HG03432 (cell line): ENCODE measurements around the gene DSTYK.

Experiments
- ATAC-seq: cut with Tn5 transposase; IDR thresholded peaks from one replicate; pipeline ENCODE4 v1.9.1; 2021; ENCODE audit warnings: mild to moderate bottlenecking, moderate library complexity; ENCODE audit not compliant: unreplicated experiment

The DSTYK gene

DNA sequence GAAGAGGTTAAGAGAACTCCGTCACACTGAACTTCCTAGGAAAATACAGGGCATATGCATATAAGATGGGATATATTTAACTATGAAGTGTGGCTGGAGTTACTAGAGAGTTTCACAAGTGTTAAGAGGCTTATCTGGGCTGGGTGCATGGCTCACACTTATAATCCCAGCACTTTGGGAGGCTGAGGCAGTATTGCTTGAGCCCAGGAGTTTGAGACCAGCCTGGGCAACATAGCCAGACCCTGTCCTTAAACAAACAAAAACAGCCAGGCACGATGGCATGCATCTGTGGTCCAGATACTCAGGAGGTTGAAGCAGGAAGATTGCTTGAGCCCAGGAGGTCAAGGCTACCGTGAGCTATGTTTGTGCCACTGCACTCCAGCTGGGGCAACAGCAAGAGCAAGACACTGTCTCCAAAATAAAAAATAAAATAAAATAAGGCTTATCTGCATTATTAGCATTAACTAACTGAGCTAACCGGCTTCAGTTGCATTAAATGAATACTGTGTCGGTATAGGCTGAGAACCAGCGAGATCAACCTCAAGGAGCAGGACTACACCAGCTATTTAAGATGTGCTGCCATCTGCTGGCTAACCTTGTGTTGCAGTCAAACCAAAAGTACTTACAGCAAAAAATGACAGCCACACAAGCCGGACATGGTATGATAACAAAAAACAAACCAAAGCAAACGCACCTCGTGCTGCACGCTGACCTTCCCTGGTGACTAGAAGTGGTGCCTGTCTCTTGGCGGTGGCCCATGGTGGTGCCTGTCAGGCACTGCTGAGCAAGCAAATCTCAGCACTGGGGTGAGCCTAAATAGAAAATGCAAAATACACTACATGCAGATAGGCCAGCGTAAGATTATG, 70.0 kb downstream of the DSTYK start:
- peak; percentile 54 for ATAC-seq

- no peak for ATAC-seq
Observed at GRCh38 chr1:205140113-205140512, 71.4 kb downstream of the DSTYK start.

DNA sequence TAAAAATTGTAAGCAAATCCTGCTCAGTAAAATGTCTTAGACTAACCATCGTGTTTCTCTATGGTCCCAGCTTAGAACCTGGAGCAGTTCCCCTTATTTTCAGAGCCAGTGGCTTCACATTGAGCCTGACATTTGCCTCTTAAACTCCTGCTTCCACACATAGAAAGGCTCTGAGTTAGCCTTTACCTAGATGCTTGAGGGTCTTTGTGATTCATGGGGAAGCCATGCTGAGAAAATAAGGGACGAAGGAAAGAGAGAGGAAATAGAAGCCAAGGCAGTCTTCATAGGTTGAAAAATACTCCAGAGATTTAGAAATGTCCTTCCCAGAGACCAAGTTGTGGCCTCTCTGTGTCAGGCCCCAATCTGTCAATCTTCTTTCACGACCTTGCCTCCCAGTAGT, 73.6 kb downstream of the DSTYK start:
- no peak for ATAC-seq

DNA sequence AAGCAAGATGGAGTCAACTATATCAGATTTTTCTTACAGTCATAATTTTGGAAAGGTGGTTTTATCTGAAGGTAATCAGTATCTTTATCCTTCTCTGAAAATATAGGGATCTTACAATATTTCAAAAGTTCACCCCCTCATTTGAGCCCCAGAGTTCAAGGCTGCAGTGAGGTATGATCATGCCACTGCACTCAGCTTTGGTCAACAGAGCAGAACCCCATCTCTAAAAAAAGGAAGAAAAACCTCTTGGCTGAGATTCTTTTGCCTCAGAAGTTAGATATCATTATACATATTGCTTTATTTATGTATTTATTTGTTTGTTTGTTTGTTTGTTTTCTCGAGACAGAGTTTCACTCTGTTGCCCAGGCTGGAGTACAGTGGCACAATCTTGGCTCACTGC, 78.2 kb downstream of the DSTYK start:
- no peak for ATAC-seq

DNA sequence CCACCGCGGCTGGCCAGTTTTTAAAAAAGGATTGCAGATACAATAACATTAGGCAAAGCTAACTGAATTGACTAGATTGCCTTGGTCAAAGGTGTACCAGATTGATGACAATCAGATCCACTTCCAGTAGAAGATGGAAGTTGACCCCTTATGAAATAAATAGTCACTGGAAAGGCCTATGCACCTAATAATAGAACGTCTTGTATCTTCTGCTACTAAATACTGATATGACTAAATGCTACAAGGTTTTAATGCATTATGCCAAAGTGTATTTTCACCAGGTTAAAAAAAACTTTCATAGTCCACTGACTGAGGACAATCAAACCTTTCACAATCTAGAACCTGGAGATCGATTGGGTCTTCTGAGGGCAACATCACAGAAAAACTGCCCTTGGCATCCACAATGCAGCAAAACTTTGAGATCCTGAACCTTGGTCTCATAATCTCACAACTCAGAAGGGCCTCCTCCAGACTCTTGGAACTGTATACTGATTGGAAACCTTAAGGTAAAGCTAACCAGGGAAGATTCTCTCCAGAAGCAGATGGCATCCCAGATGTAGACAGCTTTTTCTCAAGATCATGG, 82.0 kb downstream of the DSTYK start:
- ATAC-seq, result no peak

- ATAC-seq, result no peak
Observed at GRCh38 chr1:205128050-205128449, 83.5 kb downstream of the DSTYK start.

GRCh38 chr1:205127646-205128045, 83.9 kb downstream of the DSTYK start:
- no peak for ATAC-seq

GRCh38 chr1:205124726-205125125, 86.8 kb downstream of the DSTYK start:
- ATAC-seq, result no peak

- peak; percentile 14 for ATAC-seq
Observed at GRCh38 chr1:205122489-205122882, 89.0 kb downstream of the DSTYK start.

GRCh38 chr1:205121660-205122488, 89.6 kb downstream of the DSTYK start, which contains the start of gene RBBP5:
Gene RBBP5, minus strand, starts transcription at chr1:205121978. Its CDS starts 105 bp downstream, at chr1:205121873.
- ATAC-seq, result peak; percentile 91

- no peak for ATAC-seq
Observed at GRCh38 chr1:205118752-205119151, 92.8 kb downstream of the DSTYK start.

- ATAC-seq, result no peak
Observed at GRCh38 chr1:205111354-205111753, 100.1 kb downstream of the DSTYK start.

DNA sequence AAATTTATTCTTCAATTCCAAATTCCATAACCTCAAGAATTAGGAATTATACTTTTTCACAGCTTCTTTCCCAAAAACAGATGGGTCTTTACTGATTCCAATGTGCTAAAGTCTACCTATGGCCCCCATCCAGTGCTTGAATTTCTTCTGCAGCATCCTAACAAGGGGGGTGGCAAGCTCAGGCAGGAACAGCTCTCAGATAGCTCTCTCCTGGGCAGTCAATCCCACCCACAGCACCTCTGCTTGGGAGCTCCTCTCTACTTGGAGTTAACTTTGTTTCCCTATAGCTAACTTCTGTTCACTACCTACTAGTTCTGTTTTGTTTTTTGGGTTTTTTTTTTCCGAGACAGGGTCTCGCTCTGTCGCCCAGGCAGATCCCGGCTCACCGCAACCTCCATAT, 101.8 kb downstream of the DSTYK start:
- ATAC-seq, result no peak

GRCh38 chr1:205109269-205109668, 102.2 kb downstream of the DSTYK start:
- ATAC-seq, result no peak

- ATAC-seq, result no peak
Observed at GRCh38 chr1:205108464-205108863, 103.0 kb downstream of the DSTYK start.

- no peak for ATAC-seq
Observed at GRCh38 chr1:205107327-205107726, 104.2 kb downstream of the DSTYK start.

DNA sequence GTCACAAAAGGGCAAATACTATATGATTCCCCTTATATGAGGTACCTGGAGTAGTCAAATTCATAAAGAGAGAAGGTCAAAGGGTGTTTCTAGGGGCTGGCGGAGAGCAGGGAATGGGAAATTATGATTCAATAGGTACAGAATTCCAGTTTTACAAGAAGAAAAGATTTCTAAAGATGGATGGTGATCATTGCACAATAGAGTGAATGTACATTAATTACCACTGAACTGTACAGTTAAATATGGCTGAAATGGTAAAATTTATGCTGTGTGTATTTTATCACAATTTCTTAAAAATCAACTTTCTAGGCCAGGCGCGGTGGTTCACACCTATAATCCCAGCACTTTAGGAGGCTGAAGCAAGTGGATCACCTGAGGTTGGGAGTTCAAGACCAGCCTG, 109.1 kb downstream of the DSTYK start:
- ATAC-seq, result no peak

DNA sequence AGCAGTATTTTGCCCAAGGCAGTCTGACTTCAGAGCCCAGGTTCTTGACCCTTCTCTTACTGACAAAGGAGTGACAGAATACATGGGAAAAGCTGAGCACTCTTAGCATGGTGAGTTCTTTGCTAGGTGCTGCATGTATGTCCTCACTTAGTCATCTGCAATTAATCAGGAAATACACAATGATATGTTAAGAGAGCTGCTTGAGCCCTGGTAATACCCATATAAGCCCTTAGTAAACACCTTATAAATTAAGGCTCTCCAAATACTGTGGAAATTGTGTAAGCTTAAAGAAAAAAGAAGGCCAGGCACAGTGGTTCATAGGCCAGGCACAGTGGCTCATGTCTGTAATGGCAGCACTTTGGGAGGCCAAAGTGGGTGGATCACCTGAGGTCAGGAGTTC, 113.3 kb downstream of the DSTYK start:
- no peak for ATAC-seq

- ATAC-seq, result no peak
Observed at GRCh38 chr1:205095422-205095821, 116.1 kb downstream of the DSTYK start.
